Measurements from ENCODE around the gene MYO16. TPM values are rescaled to one million over a fixed set of nuclear protein-coding genes. Genes with fewer than 3 reads are reported as not detected.
"Not testable (repeated sequence)": the region's sequence is repeated elsewhere in the genome, so short reads cannot be mapped to it uniquely, and the experiment has no call there.

MYO16 gene
- total and polyA plus RNA-seq, 2 experiments from 2014 or later = 0.02 to 0.15 TPM

DNA sequence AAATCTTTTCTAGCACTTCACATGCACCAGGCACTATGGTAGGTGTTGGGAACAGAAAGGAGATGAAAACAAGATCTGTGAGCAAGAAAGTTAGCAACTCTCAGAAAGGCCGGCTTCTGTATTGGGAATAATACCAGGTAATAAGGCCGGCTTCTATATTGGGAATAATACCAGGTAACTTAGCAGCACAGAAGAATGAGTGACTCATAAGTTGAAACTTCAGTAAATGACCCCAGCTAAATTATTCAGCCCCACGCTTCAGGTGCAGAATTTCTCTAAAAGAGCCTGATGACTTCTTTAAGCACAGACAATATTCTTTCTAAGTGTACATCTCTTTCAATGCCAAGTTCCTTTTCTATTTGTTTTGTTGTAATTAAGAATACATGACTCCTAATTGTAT lies 151.3 kb downstream of the MYO16 start:
- no peaks in the 10 kb centered on the region for H3K36me3 ChIP-seq
- H3K4me1 ChIP-seq (ENCODE audit: low read depth) = no peaks in the 10 kb centered on the region
- H3K4me3 ChIP-seq = no peak overlapping the region
- H3K9me3 ChIP-seq (ENCODE audit: low read depth) = no peaks in the 10 kb centered on the region
- TF ChIP-seq, protein P1, sequence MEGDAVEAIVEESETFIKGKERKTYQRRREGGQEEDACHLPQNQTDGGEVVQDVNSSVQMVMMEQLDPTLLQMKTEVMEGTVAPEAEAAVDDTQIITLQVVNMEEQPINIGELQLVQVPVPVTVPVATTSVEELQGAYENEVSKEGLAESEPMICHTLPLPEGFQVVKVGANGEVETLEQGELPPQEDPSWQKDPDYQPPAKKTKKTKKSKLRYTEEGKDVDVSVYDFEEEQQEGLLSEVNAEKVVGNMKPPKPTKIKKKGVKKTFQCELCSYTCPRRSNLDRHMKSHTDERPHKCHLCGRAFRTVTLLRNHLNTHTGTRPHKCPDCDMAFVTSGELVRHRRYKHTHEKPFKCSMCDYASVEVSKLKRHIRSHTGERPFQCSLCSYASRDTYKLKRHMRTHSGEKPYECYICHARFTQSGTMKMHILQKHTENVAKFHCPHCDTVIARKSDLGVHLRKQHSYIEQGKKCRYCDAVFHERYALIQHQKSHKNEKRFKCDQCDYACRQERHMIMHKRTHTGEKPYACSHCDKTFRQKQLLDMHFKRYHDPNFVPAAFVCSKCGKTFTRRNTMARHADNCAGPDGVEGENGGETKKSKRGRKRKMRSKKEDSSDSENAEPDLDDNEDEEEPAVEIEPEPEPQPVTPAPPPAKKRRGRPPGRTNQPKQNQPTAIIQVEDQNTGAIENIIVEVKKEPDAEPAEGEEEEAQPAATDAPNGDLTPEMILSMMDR (IDR thresholded peaks at IDR 0.05; ENCODE audit: low read depth, low read length) = no peak
- no peak for DNase-seq (ENCODE audit: low read depth in 1 of 2, low spot score in 1 of 2)
- H3K27me3 ChIP-seq = no peaks in the 10 kb centered on the region
- H3K27ac ChIP-seq = no peak overlapping the region

DNA sequence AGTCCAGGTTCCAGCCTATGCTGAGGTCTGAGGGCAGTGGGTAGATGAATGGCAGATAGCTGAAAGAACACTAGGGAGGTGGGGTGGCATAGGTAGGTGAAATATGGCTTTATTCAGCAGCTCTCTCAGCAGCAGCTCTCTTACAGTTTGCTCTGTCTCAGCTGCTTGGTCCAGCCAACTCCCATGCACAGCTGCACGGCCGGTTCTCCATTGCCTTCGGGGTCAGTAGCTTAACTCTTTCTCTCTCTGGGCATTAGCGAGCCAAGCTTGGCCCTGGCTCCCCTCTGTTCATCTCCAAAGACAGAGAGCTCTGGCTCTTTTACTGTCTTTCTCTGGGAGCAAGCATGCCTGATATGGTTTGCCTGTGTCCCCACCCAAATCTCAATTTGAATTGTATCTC lies 151.9 kb downstream of the MYO16 start:
- no peaks in the 10 kb centered on the region for H3K27me3 ChIP-seq
- no peaks in the 10 kb centered on the region for H3K36me3 ChIP-seq
- no peaks in the 10 kb centered on the region for H3K4me1 ChIP-seq (ENCODE audit: low read depth)
- no peaks in the 10 kb centered on the region for H3K9me3 ChIP-seq (ENCODE audit: low read depth)
- H3K27ac ChIP-seq = no peak overlapping the region
- H3K4me3 ChIP-seq = no peak overlapping the region
- TF ChIP-seq, protein P1 (IDR thresholded peaks at IDR 0.05; ENCODE audit: low read depth, low read length) = no peak
- DNase-seq (ENCODE audit: low read depth in 1 of 2, low spot score in 1 of 2) = no peak

DNA sequence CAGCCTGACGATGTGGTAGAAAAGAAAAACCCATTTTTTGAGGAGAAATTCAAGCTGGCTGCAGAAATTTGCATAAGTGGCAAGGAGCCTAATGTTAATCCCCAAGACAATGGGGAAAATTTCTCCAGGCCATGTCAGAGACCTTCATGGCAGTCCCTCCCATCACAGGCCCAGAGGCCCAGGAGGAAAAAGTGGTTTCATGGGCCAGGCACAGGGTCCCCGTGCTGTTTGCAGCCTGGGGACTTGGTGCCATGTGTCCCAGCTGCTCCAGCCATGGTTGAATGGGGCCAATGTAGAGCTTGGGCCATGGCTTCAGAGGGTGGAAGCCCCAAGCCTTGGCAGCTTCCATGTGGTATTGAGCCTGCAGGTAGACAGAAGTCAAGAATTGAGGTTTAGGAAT lies 153.1 kb downstream of the MYO16 start:
- H3K4me3 ChIP-seq; H3K27ac ChIP-seq; DNase-seq (ENCODE audit: low read depth in 1 of 2, low spot score in 1 of 2): not testable (repeated sequence)

DNA sequence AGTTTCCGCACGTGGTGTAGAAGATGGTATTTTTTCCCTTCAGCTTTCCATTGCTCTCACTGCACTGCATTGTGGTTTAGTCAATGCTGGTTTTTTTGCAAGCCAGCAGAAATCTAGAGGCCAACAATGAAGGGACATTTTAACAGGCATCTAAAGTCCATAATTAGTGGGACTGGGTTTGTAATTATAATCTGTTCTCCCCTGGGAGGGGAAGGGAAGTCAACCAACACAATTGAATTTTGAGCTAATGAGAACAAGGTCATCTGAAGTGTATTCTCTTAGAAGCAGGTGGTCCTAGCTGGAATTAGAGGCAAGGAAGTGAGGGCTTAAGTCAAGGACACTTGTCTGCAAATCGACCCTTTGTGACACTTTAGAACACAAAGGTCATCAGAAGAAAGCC lies 156.4 kb downstream of the MYO16 start:
- H3K36me3 ChIP-seq = no peaks in the 10 kb centered on the region
- no peak overlapping the region for H3K27ac ChIP-seq
- H3K4me1 ChIP-seq (ENCODE audit: low read depth) = no peaks in the 10 kb centered on the region
- no peak overlapping the region for H3K4me3 ChIP-seq
- TF ChIP-seq, protein P1 (IDR thresholded peaks at IDR 0.05; ENCODE audit: low read depth, low read length) = no peak
- DNase-seq (ENCODE audit: low read depth in 1 of 2, low spot score in 1 of 2) = no peak
- H3K9me3 ChIP-seq (ENCODE audit: low read depth) = no peaks in the 10 kb centered on the region
- H3K27me3 ChIP-seq = no peaks in the 10 kb centered on the region

More for the DNA sequence above, 153.1 kb downstream of the MYO16 start:
- not testable (repeated sequence) for H3K9me3 ChIP-seq (ENCODE audit: low read depth); H3K27me3 ChIP-seq; H3K4me1 ChIP-seq (ENCODE audit: low read depth); H3K36me3 ChIP-seq

DNA sequence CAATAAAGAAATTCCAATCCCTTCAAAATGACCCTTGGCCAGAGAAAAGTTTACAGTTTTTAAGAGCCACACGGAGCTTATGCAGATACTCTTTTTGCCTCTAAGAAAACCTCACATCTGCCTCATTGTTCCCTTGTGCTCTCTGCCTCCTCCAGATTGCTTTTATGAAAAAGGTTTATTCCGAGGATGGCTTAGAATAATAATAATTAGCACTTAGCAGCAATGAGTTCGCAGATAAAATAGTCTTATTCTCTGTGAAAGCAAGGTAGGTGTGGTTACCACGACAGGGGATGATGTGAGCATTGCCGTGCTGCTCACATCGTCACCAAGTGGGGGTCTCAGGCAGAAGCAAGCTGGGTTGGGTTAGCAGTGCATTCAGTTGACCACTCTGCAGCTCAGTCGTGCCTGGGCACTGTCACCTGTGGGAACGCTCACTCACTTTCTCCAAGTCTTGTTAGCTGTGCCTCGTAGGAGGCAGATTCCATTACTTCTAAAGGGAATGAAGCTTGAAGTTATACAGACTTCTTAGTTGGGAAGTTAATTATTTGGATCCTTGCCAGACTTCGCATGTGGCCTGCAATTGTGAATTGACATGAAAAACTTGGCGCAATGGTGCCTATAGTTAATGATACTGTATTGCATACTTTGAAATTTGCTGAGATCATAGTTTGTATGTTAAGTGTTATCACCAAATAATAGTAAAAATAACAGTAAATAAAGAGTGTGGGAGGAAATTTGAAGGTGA lies 157.2 kb downstream of the MYO16 start:
- no peaks in the 10 kb centered on the region for H3K9me3 ChIP-seq (ENCODE audit: low read depth)
- DNase-seq (ENCODE audit: low read depth in 1 of 2, low spot score in 1 of 2) = no peak
- no peak overlapping the region for H3K27ac ChIP-seq
- TF ChIP-seq, protein P1 (IDR thresholded peaks at IDR 0.05; ENCODE audit: low read depth, low read length) = no peak
- no peaks in the 10 kb centered on the region for H3K27me3 ChIP-seq
- H3K36me3 ChIP-seq = no peaks in the 10 kb centered on the region
- H3K4me3 ChIP-seq = no peak overlapping the region
- H3K4me1 ChIP-seq (ENCODE audit: low read depth) = no peaks in the 10 kb centered on the region

DNA sequence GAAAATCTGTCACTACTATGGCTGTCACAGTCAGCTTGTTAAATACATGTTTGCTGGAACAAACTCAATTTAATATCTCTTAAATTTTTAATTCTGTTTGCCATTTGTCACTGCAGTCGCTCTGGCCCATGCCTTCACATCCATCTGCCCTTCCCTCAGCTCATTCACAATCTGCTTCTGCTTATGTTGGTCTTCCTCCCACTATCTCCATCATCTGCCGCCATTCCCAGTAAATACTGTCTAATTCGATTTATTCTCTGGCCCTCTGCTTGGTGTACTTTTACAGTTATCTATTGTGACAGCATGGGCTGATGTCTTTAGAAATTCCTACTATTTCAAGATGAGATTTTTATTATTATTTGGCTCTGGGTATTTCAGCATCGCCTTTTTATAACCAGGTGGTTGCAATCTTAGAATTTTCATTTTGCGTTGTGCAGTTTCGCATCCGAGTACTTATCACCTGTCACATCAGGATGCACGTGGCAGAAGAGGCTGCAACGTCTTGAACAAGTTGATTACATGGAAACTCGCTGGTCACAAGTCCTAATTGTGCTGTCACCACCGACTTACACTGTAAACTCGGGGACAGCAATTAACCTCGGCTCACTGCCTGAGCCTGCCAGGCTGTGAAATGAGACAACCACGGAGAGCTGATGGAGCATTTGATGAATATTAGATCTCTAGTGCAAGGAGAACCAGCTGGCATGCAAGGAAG lies 158.4 kb downstream of the MYO16 start:
- no peaks in the 10 kb centered on the region for H3K36me3 ChIP-seq
- no peaks in the 10 kb centered on the region for H3K9me3 ChIP-seq (ENCODE audit: low read depth)
- DNase-seq (ENCODE audit: low read depth in 1 of 2, low spot score in 1 of 2) = no peak
- TF ChIP-seq, protein P1 (IDR thresholded peaks at IDR 0.05; ENCODE audit: low read depth, low read length) = no peak
- no peak overlapping the region for H3K27ac ChIP-seq
- H3K4me1 ChIP-seq (ENCODE audit: low read depth) = no peaks in the 10 kb centered on the region
- H3K4me3 ChIP-seq = no peak overlapping the region
- H3K27me3 ChIP-seq = no peaks in the 10 kb centered on the region
